Fibroblast of skin of right biceps (primary cell): ENCODE measurements around the gene WDR27.
"Not testable (repeated sequence)": the region's sequence is repeated elsewhere in the genome, so short reads cannot be mapped to it uniquely, and the experiment has no call there.

Source experiments
- DNase-seq: peaks from one replicate; pipeline ENCODE4 v3.0.0-alpha.2; 2013

WDR27 gene

GRCh38 chr6:169638915-169639314 is 62.9 kb downstream of the WDR27 start:
- DNase-seq: no peak

DNA sequence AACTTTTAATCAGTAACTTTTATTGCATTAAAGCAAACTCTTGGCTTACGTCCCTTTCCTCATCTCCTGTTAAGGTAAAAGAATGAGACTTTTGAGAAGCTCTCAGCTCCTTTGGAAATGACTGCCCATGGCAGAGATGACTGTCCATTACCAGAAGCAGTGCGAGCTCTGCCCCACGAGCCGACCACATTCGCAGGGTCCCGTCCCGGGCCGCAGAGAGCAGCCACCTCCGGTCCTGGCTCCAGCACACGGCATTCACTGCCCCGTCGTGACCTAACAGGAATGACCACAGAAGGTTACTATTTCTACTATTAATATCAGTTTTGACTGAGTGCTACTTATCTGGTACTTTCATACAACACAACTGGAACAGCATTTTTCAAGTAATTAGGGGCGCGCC is 63.4 kb downstream of the WDR27 start:
- DNase-seq: no peak

DNA sequence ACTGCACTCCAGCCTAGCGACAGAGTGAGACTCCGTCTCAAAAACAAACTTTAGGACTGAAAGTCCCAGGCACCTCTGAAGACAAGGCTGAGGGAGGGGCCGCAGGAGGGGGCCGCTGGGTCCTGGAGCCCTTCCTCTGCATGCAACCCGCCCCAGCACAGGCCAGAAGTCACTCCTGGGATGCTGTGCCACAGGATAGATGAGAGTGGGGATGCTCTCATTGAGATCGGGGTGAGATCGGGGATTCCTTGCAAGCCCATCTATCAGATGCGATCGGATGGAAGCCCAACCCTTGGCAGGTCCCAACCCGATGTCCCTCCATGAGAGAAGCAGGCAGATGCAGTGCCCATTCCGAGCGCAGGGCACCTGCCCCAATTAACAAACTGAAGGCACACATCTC is 66.5 kb downstream of the WDR27 start:
- DNase-seq: no peak

- no peak for DNase-seq
Observed at GRCh38 chr6:169632841-169633240, 69.0 kb downstream of the WDR27 start.

- DNase-seq: no peak
Observed at GRCh38 chr6:169629256-169629655, 72.6 kb downstream of the WDR27 start.

DNA sequence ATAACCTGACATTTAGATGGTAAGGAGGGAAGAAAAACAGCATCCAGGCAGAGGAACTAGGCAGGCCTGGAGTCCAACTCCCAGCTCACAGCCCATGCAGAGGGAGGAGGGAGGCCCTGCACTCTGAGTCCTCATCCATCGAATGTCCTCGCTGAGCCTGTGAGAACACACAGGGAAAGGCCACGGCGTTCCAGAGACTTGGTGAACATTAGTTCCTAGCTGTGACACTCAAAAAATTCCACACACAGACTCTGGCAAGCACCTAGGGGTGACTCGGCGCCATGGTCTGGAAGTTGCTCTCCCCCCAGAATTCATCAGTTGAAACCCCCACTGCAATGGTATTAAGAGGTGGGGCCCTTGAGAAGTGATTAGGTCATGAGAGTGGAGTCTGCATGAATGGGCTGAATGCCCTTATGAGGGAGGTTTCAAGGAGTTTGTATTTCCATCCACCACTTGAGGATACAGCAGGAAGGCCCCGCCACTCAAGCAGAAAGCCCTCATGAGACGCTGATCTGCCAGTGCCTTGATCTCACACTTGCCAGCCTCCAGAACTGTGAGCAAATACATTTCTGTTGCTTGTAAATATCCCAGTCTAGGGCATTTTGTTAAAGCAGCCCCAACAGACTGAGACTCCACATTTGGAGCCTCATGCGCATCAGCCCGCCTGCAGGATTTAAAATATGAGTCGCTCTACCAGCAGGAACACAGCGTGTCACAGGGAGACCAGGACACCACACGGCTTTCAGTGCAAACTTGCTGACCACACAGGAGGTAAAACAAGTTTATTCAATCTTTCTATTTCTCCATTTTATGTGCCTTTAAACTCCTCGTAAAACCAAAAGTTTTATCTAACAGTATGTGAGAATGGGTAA is 73.9 kb downstream of the WDR27 start:
- DNase-seq: peak; percentile 14

- no peak for DNase-seq
Observed at GRCh38 chr6:169626649-169627048, 75.2 kb downstream of the WDR27 start.

DNA sequence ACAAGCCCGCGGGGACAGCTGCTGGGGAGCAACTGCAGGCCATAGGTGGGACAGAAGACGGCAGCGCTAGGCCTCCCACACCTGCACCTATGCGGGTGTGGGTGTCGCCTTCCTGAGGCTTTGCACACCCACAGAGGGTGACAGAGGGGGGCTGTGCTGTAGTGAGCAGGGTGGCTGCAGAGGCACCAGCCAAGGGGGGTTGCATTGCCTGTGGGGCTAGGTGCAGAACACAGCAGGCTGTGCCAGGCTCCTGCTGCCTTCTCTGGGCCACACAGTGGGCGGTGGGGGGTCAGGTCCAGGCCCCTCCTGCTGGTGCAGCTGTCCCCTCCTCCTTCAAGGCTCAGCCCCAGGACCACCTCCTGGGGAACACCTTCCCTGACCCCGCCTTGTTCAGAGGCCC is 75.7 kb downstream of the WDR27 start:
- no peak for DNase-seq

- no peak for DNase-seq
Observed at GRCh38 chr6:169625376-169625775, 76.5 kb downstream of the WDR27 start.

GRCh38 chr6:169624785-169625184 is 77.0 kb downstream of the WDR27 start:
- DNase-seq: no peak

DNA sequence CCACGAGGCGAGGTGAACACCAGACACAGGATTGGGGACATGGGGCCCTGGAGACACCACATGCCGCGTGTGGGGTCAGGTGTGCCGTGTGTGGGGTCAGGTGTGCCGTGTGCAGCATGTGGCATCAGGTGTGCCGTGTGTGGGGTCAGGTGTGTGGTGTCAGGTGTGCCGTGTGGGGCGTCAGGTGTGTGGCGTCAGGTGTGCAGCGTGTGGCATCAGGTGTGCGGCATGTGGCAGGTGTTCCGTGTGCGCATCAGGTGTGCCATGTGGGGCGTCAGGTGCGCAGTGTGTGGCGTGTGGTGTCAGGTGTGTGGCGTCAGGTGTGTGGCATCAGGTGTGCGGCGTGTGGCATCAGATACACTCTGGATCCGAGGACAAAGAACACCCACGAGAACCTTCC is 77.9 kb downstream of the WDR27 start:
- DNase-seq: no peak

- DNase-seq: no peak
Observed at GRCh38 chr6:169623343-169623742, 78.5 kb downstream of the WDR27 start.

DNA sequence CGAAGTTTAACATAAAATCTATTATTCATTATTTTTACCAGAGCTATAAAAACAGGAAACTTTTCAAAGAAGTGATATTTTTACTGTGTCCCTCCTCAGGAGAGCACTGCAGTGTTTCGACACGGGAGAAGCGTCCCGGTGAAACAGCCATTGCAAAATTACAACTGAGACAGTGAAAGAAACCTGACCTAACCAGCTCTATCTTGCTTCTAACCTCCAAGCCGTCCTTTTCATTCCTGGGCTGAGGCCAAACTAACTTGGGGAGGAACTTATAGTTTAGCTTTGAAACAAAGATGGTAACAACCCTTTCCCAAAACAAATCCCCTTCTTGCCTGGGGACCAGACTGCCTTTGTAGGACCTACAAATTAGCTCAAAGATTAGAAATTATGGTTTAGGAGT is 79.2 kb downstream of the WDR27 start:
- DNase-seq: no peak

- DNase-seq: no peak
Observed at GRCh38 chr6:169621311-169621710, 80.5 kb downstream of the WDR27 start.

GRCh38 chr6:169620171-169621130 is 81.4 kb downstream of the WDR27 start:
- DNase-seq: peak; percentile 81

GRCh38 chr6:169619650-169620049 is 82.2 kb downstream of the WDR27 start:
- peak; percentile 66 for DNase-seq

DNA sequence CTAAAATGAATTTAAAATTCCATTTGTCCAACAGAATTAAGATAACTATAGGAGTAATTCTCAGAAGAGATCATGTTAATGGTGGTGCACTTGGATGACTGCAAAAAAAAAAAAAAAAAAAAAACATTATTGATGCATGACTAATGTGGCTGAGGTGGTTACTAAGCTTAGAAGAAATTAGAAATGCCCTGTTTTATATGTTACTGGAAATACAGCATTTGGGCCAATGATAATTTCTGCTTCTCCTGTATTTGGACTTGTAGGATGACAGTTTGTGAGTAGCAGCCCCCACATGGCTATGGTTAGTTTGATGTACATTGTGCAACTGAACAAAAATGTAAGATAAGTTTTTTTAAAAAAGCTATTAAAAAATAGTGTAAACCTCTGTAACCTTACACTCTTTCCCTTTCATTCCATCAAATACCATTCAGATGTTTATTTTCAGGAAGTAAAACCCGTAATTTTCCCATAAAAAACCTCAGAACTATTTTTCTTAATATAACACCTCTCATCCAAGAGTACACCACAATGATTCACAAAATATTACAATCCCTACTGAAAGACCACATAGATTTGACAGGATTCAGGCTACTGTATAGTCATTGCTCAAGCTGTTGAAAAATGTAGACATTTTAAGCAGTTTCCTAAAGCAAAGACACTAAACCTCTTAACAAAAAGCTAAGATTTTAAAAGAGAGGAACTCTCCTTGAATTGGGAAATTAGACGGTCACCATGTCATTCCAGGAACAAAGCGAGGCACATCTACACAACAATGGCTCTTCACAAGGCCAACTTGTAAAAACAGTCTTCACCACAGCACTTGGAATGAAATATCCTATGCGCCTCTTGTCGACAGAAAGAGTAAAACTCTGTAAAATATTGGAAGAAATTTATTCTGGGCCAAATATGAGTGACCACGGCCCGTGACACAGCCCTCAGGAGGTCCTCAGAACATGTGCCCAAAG is 83.0 kb downstream of the WDR27 start:
- peak; percentile 99 for DNase-seq

DNA sequence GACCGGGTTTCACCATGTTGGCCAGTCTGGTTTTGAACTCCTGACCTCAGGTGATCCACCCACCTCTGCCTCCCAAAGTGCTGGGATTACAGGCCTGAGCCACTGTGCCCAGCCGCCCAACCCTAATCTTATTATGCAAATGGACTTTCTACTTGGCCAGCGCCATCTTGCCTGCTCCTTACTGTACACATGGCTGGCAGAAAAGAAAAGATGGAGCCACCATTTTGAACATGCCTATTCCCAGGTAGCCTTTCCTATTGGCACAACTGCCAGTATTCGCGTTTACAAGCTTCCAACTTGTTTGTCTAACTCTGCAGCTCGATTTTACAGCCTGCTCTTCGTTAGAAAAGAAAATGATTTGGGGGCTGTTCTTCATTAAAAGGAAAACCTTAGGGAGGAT is 84.3 kb downstream of the WDR27 start:
- DNase-seq: no peak

DNA sequence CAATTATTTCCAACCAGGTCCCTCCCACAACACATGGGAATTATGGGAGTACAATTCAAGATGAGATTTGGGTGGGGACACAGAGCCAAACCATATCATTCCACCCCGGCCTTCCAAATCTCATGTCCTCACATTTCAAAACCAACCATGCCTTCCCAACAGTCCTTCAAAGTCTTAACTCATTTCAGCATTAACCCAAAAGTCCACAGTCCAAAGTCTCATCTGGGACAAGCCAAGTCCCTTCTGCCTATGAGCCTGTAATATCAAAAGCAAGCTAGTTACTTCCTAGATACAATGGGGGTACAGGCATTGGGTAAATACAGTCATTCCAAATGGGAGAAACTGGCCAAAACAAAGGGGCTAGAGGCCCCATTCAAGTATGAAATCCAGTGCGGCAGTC is 93.2 kb downstream of the WDR27 start:
- not testable (repeated sequence) for DNase-seq

- no peak for DNase-seq
Observed at GRCh38 chr6:169604076-169604475, 97.8 kb downstream of the WDR27 start.

- not testable (repeated sequence) for DNase-seq
Observed at GRCh38 chr6:169601129-169601528, 100.7 kb downstream of the WDR27 start.

GRCh38 chr6:169592558-169592957 is 109.3 kb downstream of the WDR27 start:
- peak; percentile 91 for DNase-seq

GRCh38 chr6:169591616-169592015 is 110.2 kb downstream of the WDR27 start:
- no peak for DNase-seq
